ENCODE data around the gene TBC1D22A. TPM values are rescaled to one million over a fixed set of nuclear protein-coding genes. Genes with fewer than 3 reads are reported as not detected.

Gene TBC1D22A
- total and polyA plus RNA-seq, 8 donors, result 12.0 to 17.6 (median 15.3) TPM

DNA sequence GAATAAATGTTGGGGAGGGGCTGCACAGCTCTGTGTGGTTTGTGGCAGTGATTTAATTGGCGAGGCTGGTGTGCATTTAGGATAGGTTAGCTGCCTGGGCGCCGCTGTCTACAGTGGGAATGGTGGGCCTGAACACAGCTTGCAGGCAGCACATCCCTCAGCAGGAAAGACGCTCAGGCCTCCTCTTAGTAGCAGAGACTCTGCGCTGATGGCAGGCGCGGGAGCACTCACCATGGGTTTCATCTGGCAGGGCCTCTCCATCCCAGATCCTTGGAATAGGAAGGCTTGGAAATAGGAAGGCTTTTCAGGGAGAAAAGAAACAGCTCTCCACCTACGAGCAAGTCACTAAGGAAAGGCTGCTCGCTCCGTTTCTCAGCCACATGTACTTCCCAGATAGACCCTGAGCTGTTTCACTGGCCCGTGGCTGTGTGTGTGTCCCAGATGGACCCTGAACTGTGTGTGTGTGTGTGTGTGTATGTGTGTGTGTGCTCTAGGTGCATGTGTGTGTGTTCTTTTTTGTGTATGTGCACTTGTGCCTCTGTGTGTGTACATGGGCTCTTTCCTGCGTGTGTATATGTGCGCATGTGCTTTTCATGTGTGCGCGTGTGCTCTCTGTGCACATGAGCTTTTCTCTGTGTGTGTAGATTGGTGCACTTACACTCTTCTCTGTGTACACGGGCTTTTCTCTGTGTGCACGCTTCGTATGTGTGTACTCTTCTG, 144.0 kb downstream of the TBC1D22A start:
- Histone ChIP-seq H3K27ac (no peak overlapping the region), H3K4me1 (no peaks in the 10 kb centered on the region), H3K4me3 (no peak overlapping the region), H3K9me3 (no peaks in the 10 kb centered on the region), H3K27me3 (no peaks in the 10 kb centered on the region), H3K36me3 (no peaks in the 10 kb centered on the region)
- WGBS, 2 donors, result 95 to 96% methylated on average over 18 of the region's 18 CpGs
- ATAC-seq (no peak), DNase-seq (no peak), FAIRE-seq (no peak)
- intact Hi-C loops (cut with DNase I), result no loop called here
- TF ChIP-seq, protein P1, sequence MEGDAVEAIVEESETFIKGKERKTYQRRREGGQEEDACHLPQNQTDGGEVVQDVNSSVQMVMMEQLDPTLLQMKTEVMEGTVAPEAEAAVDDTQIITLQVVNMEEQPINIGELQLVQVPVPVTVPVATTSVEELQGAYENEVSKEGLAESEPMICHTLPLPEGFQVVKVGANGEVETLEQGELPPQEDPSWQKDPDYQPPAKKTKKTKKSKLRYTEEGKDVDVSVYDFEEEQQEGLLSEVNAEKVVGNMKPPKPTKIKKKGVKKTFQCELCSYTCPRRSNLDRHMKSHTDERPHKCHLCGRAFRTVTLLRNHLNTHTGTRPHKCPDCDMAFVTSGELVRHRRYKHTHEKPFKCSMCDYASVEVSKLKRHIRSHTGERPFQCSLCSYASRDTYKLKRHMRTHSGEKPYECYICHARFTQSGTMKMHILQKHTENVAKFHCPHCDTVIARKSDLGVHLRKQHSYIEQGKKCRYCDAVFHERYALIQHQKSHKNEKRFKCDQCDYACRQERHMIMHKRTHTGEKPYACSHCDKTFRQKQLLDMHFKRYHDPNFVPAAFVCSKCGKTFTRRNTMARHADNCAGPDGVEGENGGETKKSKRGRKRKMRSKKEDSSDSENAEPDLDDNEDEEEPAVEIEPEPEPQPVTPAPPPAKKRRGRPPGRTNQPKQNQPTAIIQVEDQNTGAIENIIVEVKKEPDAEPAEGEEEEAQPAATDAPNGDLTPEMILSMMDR (IDR thresholded peaks at IDR 0.05), result no peak

DNA sequence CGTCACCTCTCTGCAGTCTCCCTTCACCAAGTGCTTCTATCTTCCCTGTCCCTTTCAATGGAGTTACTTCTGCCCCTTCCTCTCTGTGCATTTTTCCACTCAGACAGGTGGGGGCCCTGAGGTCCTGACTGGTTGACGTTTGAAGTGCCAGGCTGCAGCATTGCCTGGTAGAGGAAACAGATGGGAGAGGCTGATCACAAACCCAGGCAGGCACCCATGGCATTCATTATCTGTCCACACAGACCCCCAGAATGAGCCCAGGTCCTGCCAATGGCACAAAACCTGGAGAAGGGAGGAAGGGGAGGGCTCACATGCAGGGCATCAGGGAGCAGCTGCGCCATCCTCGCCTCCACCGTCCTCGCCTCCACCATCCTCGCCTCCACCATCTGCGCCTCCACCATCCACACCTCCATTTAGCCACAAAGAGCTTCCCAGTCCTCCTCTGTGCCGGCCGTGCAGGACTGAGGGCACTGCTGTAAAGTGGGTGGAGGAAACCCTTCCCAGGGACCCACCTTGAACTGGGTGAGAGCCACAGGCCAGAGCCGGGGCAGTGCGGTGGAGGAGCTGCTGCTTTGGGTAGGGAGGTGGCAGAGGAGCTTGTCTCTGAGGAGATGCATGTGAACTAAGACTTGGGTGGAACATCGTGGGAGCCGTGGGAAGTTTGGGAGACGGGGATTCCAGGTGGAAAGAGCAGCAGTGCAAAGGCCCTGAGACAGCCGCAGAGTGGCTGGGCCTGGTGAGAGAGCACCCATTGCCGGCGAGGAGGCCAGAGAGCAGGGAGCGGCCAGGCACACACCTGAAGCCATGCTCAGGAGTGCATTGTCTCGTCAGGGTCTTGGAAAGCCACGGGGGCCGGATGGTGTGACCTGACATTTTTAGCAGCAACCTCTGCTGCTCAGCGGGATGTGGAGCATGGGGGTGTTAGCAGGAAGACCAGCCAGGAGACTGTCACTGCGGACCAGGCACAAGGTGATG, 145.1 kb downstream of the TBC1D22A start:
- H3K36me3 ChIP-seq, result no peaks in the 10 kb centered on the region
- no peak overlapping the region for H3K27ac ChIP-seq
- ATAC-seq (no peak), DNase-seq (no peak), FAIRE-seq (no peak)
- 95 to 96% methylated on average over 24 of the region's 24 CpGs for WGBS, 2 donors
- no peak overlapping the region for H3K4me3 ChIP-seq
- intact Hi-C loops (cut with DNase I), result no loop called here
- H3K27me3 ChIP-seq, result no peaks in the 10 kb centered on the region
- no peaks in the 10 kb centered on the region for H3K9me3 ChIP-seq
- TF ChIP-seq, protein P1 (IDR thresholded peaks at IDR 0.05), result no peak
- no peaks in the 10 kb centered on the region for H3K4me1 ChIP-seq

DNA sequence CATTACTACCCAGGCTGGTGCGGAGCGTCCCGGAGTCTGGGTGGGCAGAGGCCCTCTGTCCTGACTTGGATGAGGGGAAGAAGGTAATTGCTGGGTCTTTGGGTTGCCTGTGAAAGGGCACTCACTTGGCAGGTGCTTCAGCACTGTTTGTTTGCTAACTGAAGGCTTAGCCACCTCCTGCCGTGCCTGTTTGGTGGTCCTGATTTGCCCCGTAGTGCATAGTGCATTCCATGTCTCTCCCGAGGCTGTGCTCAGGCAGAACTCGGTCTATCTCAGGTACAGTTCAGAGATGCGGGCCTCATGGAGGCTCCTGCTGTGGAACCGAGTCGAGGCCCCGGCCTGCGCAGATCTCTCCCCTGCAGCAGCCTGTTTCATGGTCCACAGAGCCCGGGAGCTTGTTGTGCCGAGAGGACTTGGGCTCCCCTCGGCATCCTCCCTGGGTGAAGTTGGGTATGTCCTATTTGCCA, 146.2 kb downstream of the TBC1D22A start:
- no peak for FAIRE-seq
- intact Hi-C loops (cut with DNase I), result no loop called here
- 90 to 91% methylated on average over 15 of the region's 15 CpGs for WGBS, 2 donors
- no peak for ATAC-seq
- no peak overlapping the region for H3K4me3 ChIP-seq
- H3K4me1 ChIP-seq, result no peaks in the 10 kb centered on the region
- no peaks in the 10 kb centered on the region for H3K36me3 ChIP-seq
- H3K27ac ChIP-seq, result no peak overlapping the region
- TF ChIP-seq, protein P1 (IDR thresholded peaks at IDR 0.05), result no peak
- no peaks in the 10 kb centered on the region for H3K9me3 ChIP-seq
- no peaks in the 10 kb centered on the region for H3K27me3 ChIP-seq
- no peak for DNase-seq

DNA sequence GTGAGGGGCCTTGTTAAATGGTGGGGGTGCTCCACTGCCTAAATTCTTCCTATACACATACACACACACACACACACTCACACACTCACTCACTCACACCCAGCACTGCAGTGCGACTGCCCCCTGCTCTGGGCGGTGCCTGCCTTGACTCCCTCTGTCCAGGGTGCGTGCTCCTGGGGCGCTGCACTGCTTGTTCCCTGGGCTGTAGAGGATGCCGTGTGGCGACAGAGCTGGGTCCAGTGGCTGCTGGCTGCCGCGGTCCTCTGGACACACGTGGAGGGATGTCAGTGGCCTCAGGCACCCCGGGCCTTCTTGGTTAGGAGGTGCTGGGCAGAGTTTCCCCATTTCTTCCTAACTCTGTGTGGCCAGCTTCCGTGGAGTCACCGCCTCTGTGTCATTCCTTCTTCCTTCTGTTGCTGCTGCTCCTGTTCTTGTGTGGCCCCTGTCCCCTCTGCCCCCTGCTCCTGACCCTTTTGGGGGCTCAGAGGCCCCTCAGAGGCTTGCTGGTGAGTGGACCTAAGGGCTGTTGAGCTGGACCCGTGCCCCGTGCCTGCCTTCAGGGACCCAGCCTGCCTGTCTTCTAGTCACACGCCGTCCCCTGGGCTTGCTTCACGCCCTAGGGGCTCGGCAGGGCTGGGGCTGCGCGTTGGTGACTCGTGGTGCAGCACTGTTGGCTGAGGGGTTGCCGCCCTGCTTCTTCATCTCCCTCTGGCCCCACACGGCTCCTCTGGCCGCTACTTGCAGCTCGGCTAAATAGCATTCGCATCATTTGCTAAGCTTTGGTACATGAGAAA, 147.0 kb downstream of the TBC1D22A start:
- Histone ChIP-seq H3K4me1 (no peaks in the 10 kb centered on the region), H3K4me3 (no peak overlapping the region), H3K27ac (no peak overlapping the region), H3K27me3 (no peaks in the 10 kb centered on the region), H3K36me3 (no peaks in the 10 kb centered on the region), H3K9me3 (no peaks in the 10 kb centered on the region)
- no peak for DNase-seq
- WGBS, 2 donors, result 91 to 96% methylated on average over 26 of the region's 26 CpGs
- no peak for ATAC-seq
- no peak for FAIRE-seq
- intact Hi-C loops (cut with DNase I), result no loop called here
- TF ChIP-seq, protein P1 (IDR thresholded peaks at IDR 0.05), result no peak
